A549 (cell line): Measurements from ENCODE around the gene PGM1. TPM values are rescaled to one million over a fixed set of nuclear protein-coding genes. Genes with fewer than 3 reads are reported as not detected.

Experiments used
- ATAC-seq, 2 experiments: fragments of 200-7000 bp in 1 of 2; fragments of >200 bp in 1 of 2; cut with Nextera tagmentation in 1 of 2; cut with Tn5 transposase in 1 of 2; 3 replicates each; pipeline versions ENCODE4 v1.8.0 to v1.9.1; 2018 to 2020; ENCODE audit warnings: mild to moderate bottlenecking in 1 of 2, moderate library complexity in 1 of 2
- CTCF ChIA-PET: fragments of 300-600 bp; sonication (Branson Sonifier 250); formaldehyde crosslinking; extraction: SDS; loops from one replicate; lab custom pipeline; 2021; ENCODE audit warnings: antibody characterized with exemption, inconsistent platforms; lab: Yijun Ruan, JAX
- POLR2A ChIA-PET: fragments of 350-600 bp; formaldehyde crosslinking; extraction: SDS; loops from one replicate; lab custom pipeline; 2021; ENCODE audit warnings: antibody characterized with exemption, inconsistent platforms; lab: Yijun Ruan, JAX
- DNase-seq, 2 experiments: peaks; one replicate each; pipeline versions ENCODE4 v3.0.0 to v3.0.0-alpha.2; 2011 to 2016; ENCODE audit warnings: low read depth in 1 of 2, low spot score in 1 of 2
- FAIRE-seq: peaks from 2 replicates; lab custom pipeline; 2011; peaks lifted over from hg19 to GRCh38; lab: Jason Lieb, UNC
- H3K27ac ChIP-seq, 2 experiments: fragments of >200 bp; sonication (Bioruptor Twin); formaldehyde crosslinking; 3 replicates each; pipeline ENCODE4 v1.5.1; 2016 to 2017
- H3K4me1 ChIP-seq: fragments of >200 bp; sonication (Bioruptor Twin); formaldehyde crosslinking; 3 replicates; pipeline ENCODE4 v1.6.1; 2016
- H3K4me2 ChIP-seq: fragments of >200 bp; sonication (Bioruptor Twin); formaldehyde crosslinking; 3 replicates; pipeline ENCODE4 v1.6.1; 2016
- H3K4me3 ChIP-seq: fragments of >200 bp; sonication (Bioruptor Twin); formaldehyde crosslinking; 3 replicates; pipeline ENCODE4 v1.5.1; 2016
- H3K9me3 ChIP-seq: fragments of >200 bp; sonication (Bioruptor Twin); formaldehyde crosslinking; 3 replicates; pipeline ENCODE4 v1.6.1; 2016
- ATOH8 ChIP-seq: fragments of 250-450 bp; sonication (Bioruptor Pico); IDR thresholded peaks from 2 replicates; pipeline ENCODE4 v1.5.0; 2020; ENCODE audit warnings: low read depth, mild to moderate bottlenecking, moderate library complexity
- BCL3 ChIP-seq: fragments of >200 bp; sonication (Bioruptor Twin); formaldehyde crosslinking; IDR thresholded peaks from 3 replicates; pipeline ENCODE4 v1.6.1; 2016
- BHLHE40 ChIP-seq: IDR thresholded peaks from 2 replicates; pipeline ENCODE4 v1.6.1; 2012; ENCODE audit warnings: low read depth, low read length, inconsistent platforms
- CEBPB ChIP-seq, 2 experiments: fragments of >200 bp in 1 of 2; sonication (Bioruptor Twin) in 1 of 2; formaldehyde crosslinking in 1 of 2; IDR thresholded peaks; 2 replicates each; pipeline ENCODE4 v1.6.1; 2012 to 2016
- CHD2 ChIP-seq: fragments of 150-350 bp; IDR thresholded peaks from 2 replicates; pipeline ENCODE4 v1.6.1; 2014; ENCODE audit warnings: low read length; ENCODE audit not compliant: partially characterized antibody
- CHD4 ChIP-seq: fragments of 200-600 bp; sonication (generic); IDR thresholded peaks from 2 replicates; pipeline ENCODE4 v1.6.1; 2016; ENCODE audit warnings: antibody characterized with exemption, mild to moderate bottlenecking, borderline replicate concordance
- CTCF ChIP-seq: fragments of >200 bp; sonication (Bioruptor Twin); formaldehyde crosslinking; IDR thresholded peaks from 3 replicates; pipeline ENCODE4 v1.5.1; 2016
- E2F6 ChIP-seq: IDR thresholded peaks from 2 replicates; pipeline ENCODE4 v1.6.1; 2012; ENCODE audit warnings: low read depth, borderline replicate concordance
- EHF ChIP-seq: fragments of 250-450 bp; sonication (Bioruptor Pico); IDR thresholded peaks from 2 replicates; pipeline ENCODE4 v1.5.0; 2020; ENCODE audit warnings: mild to moderate bottlenecking
- FOXS1 ChIP-seq: fragments of 250-450 bp; sonication (Bioruptor Pico); IDR thresholded peaks from 2 replicates; pipeline ENCODE4 v1.5.0; 2020; ENCODE audit warnings: mild to moderate bottlenecking, moderate library complexity
- HES2 ChIP-seq: fragments of >200 bp; sonication (Bioruptor Twin); formaldehyde crosslinking; IDR thresholded peaks from 2 replicates; pipeline ENCODE4 v1.6.1; 2016
- HEYL ChIP-seq: fragments of 250-450 bp; sonication (Bioruptor Pico); IDR thresholded peaks from 2 replicates; pipeline ENCODE4 v1.8.0; 2021; ENCODE audit warnings: mild to moderate bottlenecking, moderate library complexity
- HMGXB4 ChIP-seq: fragments of 250-450 bp; sonication (Bioruptor Pico); IDR thresholded peaks from 2 replicates; pipeline ENCODE4 v1.5.0; 2021; ENCODE audit warnings: mild to moderate bottlenecking, moderate library complexity, borderline replicate concordance
- HOXA7 ChIP-seq: fragments of 250-450 bp; sonication (Bioruptor Pico); IDR thresholded peaks from 2 replicates; pipeline ENCODE4 v1.5.0; 2020; ENCODE audit warnings: mild to moderate bottlenecking, moderate library complexity
- HOXB13 ChIP-seq: fragments of 250-450 bp; sonication (Bioruptor Pico); IDR thresholded peaks from 2 replicates; pipeline ENCODE4 v1.5.0; 2020; ENCODE audit warnings: low read depth, mild to moderate bottlenecking, moderate library complexity
- MAX ChIP-seq: IDR thresholded peaks from 2 replicates; pipeline ENCODE4 v1.6.1; 2012
- NFE2L2 ChIP-seq: fragments of 150-350 bp; conservative IDR thresholded peaks from 2 replicates; pipeline ENCODE4 v1.6.1; 2014; ENCODE audit warnings: low read length
- NPAS2 ChIP-seq: fragments of 250-450 bp; sonication (Bioruptor Pico); IDR thresholded peaks from 2 replicates; pipeline ENCODE4 v1.8.0; 2022; ENCODE audit warnings: mild to moderate bottlenecking, moderate library complexity, borderline replicate concordance
- NR3C1 ChIP-seq: fragments of >200 bp; sonication (Bioruptor Twin); formaldehyde crosslinking; IDR thresholded peaks from 3 replicates; pipeline ENCODE4 v1.6.1; 2017
- PBX3 ChIP-seq: IDR thresholded peaks from 2 replicates; pipeline ENCODE4 v1.6.1; 2012
- POLR2AphosphoS2 ChIP-seq: conservative IDR thresholded peaks from 2 replicates; pipeline ENCODE4 v1.6.1; 2012; ENCODE audit warnings: low read length, improper control_type of control experiment, inconsistent platforms
- SREBF2 ChIP-seq: fragments of 450-650 bp; IDR thresholded peaks from 2 replicates; pipeline ENCODE4 v1.6.1; 2014; ENCODE audit warnings: mild to moderate bottlenecking, moderate library complexity
- ZFP36 ChIP-seq: fragments of 450-650 bp; IDR thresholded peaks from 2 replicates; pipeline ENCODE4 v1.6.1; 2014; ENCODE audit warnings: borderline replicate concordance; ENCODE audit not compliant: partially characterized antibody
- ZNF302 ChIP-seq: fragments of 250-450 bp; sonication (Bioruptor Pico); IDR thresholded peaks from 2 replicates; pipeline ENCODE4 v1.9.0; 2021; ENCODE audit warnings: inconsistent platforms, mild to moderate bottlenecking, moderate library complexity
- ZSCAN20 ChIP-seq: fragments of 250-450 bp; sonication (Bioruptor Pico); IDR thresholded peaks from 2 replicates; pipeline ENCODE4 v1.8.0; 2022; ENCODE audit warnings: mild to moderate bottlenecking, moderate library complexity
- WGBS: methylation state at CpG from one replicate; pipeline ENCODE4 v1.1.6; 2017; ENCODE audit errors: missing lambda C conversion rate; 5-methylcytosine and 5-hydroxymethylcytosine counted together
- polyA plus RNA-seq, 4 experiments: library from polyadenylated mRNA; depleted of rRNA in 3 of 4; stranded (reverse); fragments of >200 nt; fragmentation: RNase III in 1 of 4; extraction: RNeasy Plus Mini Kit Qiagen cat#74134 plus additional on column Dnase treatment in 1 of 4; gene quantifications; 2 replicates in 3 of 4; 3 replicates in 1 of 4; pipeline ENCODE4 v1.2.3, GENCODE V29; 2011 to 2017

Gene PGM1
- polyA plus RNA-seq, 2 of the 4 experiments (the other 2 are of a cell fraction): 25.5 to 50.2 TPM

GRCh38 chr1:63547621-63548294 is 45.5 kb upstream of the PGM1 start:
- no peak overlapping the region for H3K4me2 ChIP-seq
- CTCF ChIA-PET: interaction anchor here (0.6 to 1.7 kb wide), 3 partner anchors 9 to 93 kb away, joined by 3 to 8 read pairs (median 4); no protein-coding TSS in a partner anchor
- DNase-seq (no peak), FAIRE-seq (no peak), ATAC-seq (no peak)
- no peak overlapping the region for H3K4me3 ChIP-seq
- WGBS: 89% methylated on average over 2 of the region's 2 CpGs
- no peaks in the 10 kb centered on the region for H3K9me3 ChIP-seq
- no peaks in the 10 kb centered on the region for H3K4me1 ChIP-seq
- POLR2A ChIA-PET: no interaction called here
- H3K27ac ChIP-seq: no peak overlapping the region
- TF ChIP-seq FOXS1: no peak
- no peak for TF ChIP-seq HEYL
- TF ChIP-seq BHLHE40: no peak
- TF ChIP-seq NPAS2: no peak
- TF ChIP-seq PBX3: no peak
- no peak for TF ChIP-seq ATOH8 (CRISPR knock-in tag)
- TF ChIP-seq E2F6: no peak

GRCh38 chr1:63548303-63548702 is 44.9 kb upstream of the PGM1 start:
- FAIRE-seq (no peak), ATAC-seq (no peak), DNase-seq (no peak)
- H3K4me3 ChIP-seq: no peak overlapping the region
- TF ChIP-seq CEBPB (IDR thresholded peaks at IDR 0.05) (no peak), HES2 (no peak), NR3C1 (no peak), CTCF (no peak), ZFP36 (no peak), POLR2AphosphoS2 (no peak), NFE2L2 (no peak), HOXB13 (CRISPR knock-in tag) (no peak), BCL3 (no peak), FOXS1 (no peak), ZNF302 (CRISPR knock-in tag) (no peak), CHD2 (no peak), ZSCAN20 (no peak), HMGXB4 (CRISPR knock-in tag) (no peak), HOXA7 (no peak), MAX (no peak), SREBF2 (no peak), EHF (CRISPR knock-in tag) (no peak), CHD4 (no peak)
- ChIA-PET POLR2A (no interaction called here), CTCF (interaction anchor here (1.2 to 1.7 kb wide), 2 partner anchors 9 to 10 kb away, joined by 4 to 8 read pairs; no protein-coding TSS in a partner anchor)
- no peak overlapping the region for H3K4me2 ChIP-seq
- no peaks in the 10 kb centered on the region for H3K4me1 ChIP-seq
- no peak overlapping the region for H3K27ac ChIP-seq
- 60% methylated on average over 2 of the region's 2 CpGs for WGBS
- H3K9me3 ChIP-seq: no peaks in the 10 kb centered on the region
